ENCODE results near the gene PRKCSH.

Gene PRKCSH

GRCh38 chr19:11479898-11480714 is 44.7 kb downstream of the PRKCSH start:
- Histone ChIP-seq H3K9ac (ENCODE audit: low read length) (no peak overlapping the region), H3K9me3 (ENCODE audit: low read length) (no peaks in the 10 kb centered on the region), H3F3A (ENCODE audit: insufficient read depth, low read length) (no peaks in the 10 kb centered on the region), H3K4me1 (ENCODE audit: insufficient read depth, low read length, severe bottlenecking) (peaks cover 19% of the 10 kb centered on the region), H3K27me3 (ENCODE audit: insufficient read depth, low read length) (no peaks in the 10 kb centered on the region), H3K27ac (ENCODE audit: low read depth, low read length, poor library complexity, severe bottlenecking) (no peak overlapping the region), H3K9me2 (ENCODE audit: low read depth, low read length) (no peaks in the 10 kb centered on the region), H3K79me2 (ENCODE audit: insufficient read depth, low read length) (no peaks in the 10 kb centered on the region), H3K36me3 (ENCODE audit: insufficient read depth, low read length) (no peaks in the 10 kb centered on the region), H3K4me3 (ENCODE audit: low read depth, low read length, poor library complexity, severe bottlenecking) (no peak overlapping the region), H3K4me2 (ENCODE audit: low read length) (no peak overlapping the region), H2AFZ (ENCODE audit: low read length) (no peak overlapping the region), H4K20me1 (ENCODE audit: insufficient read depth, low read length) (no peaks in the 10 kb centered on the region)
- TF ChIP-seq EZH2 (IDR thresholded peaks at IDR 0.05; ENCODE audit: borderline replicate concordance, low read length) (no peak), CTCF (IDR thresholded peaks at IDR 0.05; ENCODE audit: low read length) (no peak)

- Histone ChIP-seq H3K4me3 (ENCODE audit: low read depth, low read length, poor library complexity, severe bottlenecking) (peak within 1 kb of the TSS; percentile 56), H3K9me2 (ENCODE audit: low read depth, low read length) (no peaks in the 10 kb centered on the region), H3K9ac (ENCODE audit: low read length) (peak within 1 kb of the TSS; percentile 35; the same call in 1 of the 2 replicates), H3K4me1 (ENCODE audit: insufficient read depth, low read length, severe bottlenecking) (peaks cover 19% of the 10 kb centered on the region), H3K27ac (ENCODE audit: low read depth, low read length, poor library complexity, severe bottlenecking) (peak within 1 kb of the TSS; percentile 50), H3F3A (ENCODE audit: insufficient read depth, low read length) (no peaks in the 10 kb centered on the region), H3K27me3 (ENCODE audit: insufficient read depth, low read length) (no peaks in the 10 kb centered on the region), H3K4me2 (ENCODE audit: low read length) (peak within 1 kb of the TSS; percentile 65), H3K79me2 (ENCODE audit: insufficient read depth, low read length) (no peaks in the 10 kb centered on the region), H3K36me3 (ENCODE audit: insufficient read depth, low read length) (no peaks in the 10 kb centered on the region), H3K9me3 (ENCODE audit: low read length) (no peaks in the 10 kb centered on the region), H2AFZ (ENCODE audit: low read length) (no peak within 1 kb of the TSS), H4K20me1 (ENCODE audit: insufficient read depth, low read length) (no peaks in the 10 kb centered on the region)
- no peak for TF ChIP-seq EZH2 (IDR thresholded peaks at IDR 0.05; ENCODE audit: borderline replicate concordance, low read length)
Measured at GRCh38 chr19:11480715-11481533, 45.5 kb downstream of the PRKCSH start, which contains the start of gene ELAVL3. Gene ELAVL3, minus strand, starts transcription at chr19:11481046. Its CDS starts 438 bp downstream, at chr19:11480608.

GRCh38 chr19:11481534-11482383 is 46.3 kb downstream of the PRKCSH start:
- Histone ChIP-seq H3K9ac (ENCODE audit: low read length) (peak overlapping the region; percentile 65), H3K4me2 (ENCODE audit: low read length) (peak overlapping the region; percentile 65), H3K36me3 (ENCODE audit: insufficient read depth, low read length) (no peaks in the 10 kb centered on the region), H3K4me3 (ENCODE audit: low read depth, low read length, poor library complexity, severe bottlenecking) (peak overlapping the region; percentile 56), H3K27me3 (ENCODE audit: insufficient read depth, low read length) (no peaks in the 10 kb centered on the region), H3F3A (ENCODE audit: insufficient read depth, low read length) (no peaks in the 10 kb centered on the region), H3K9me3 (ENCODE audit: low read length) (no peaks in the 10 kb centered on the region), H3K9me2 (ENCODE audit: low read depth, low read length) (no peaks in the 10 kb centered on the region), H3K27ac (ENCODE audit: low read depth, low read length, poor library complexity, severe bottlenecking) (peak overlapping the region; percentile 62), H3K4me1 (ENCODE audit: insufficient read depth, low read length, severe bottlenecking) (peaks cover 19% of the 10 kb centered on the region), H2AFZ (ENCODE audit: low read length) (no peak overlapping the region), H3K79me2 (ENCODE audit: insufficient read depth, low read length) (no peaks in the 10 kb centered on the region), H4K20me1 (ENCODE audit: insufficient read depth, low read length) (no peaks in the 10 kb centered on the region)
- no peak for TF ChIP-seq EZH2 (IDR thresholded peaks at IDR 0.05; ENCODE audit: borderline replicate concordance, low read length)
- TF ChIP-seq CTCF (IDR thresholded peaks at IDR 0.05; ENCODE audit: low read length) = peak; percentile 7; the same call in 1 of the 2 replicates
